ENCODE measurements around the gene AP1G2. TPM values are rescaled to one million over a fixed set of nuclear protein-coding genes. Genes with fewer than 3 reads are reported as not detected.

The AP1G2 gene
- total and polyA plus RNA-seq, 2 of the 13 experiments (the other 11 are each of a cell fraction or from before 2014, with no cell fraction given): 96.9 to 611 TPM

GRCh38 chr14:23556700-23557440 lies 10.7 kb downstream of the AP1G2 start (continued):
- TF ChIP-seq REL (CRISPR knock-in tag; conservative IDR thresholded peaks at IDR 0.05) (0 out of 2 replicates have a peak, but pooled peaks have one; percentile 13), MXD3 (CRISPR knock-in tag; IDR thresholded peaks at IDR 0.05) (0 out of 2 replicates have a peak, but pooled peaks have one; percentile 17), ZNF605 (CRISPR knock-in tag; IDR thresholded peaks at IDR 0.05) (peak; percentile 43), MATR3 (CRISPR knock-in tag; IDR thresholded peaks at IDR 0.05) (0 out of 2 replicates have a peak, but pooled peaks have one; percentile 60), MEF2D (CRISPR knock-in tag; IDR thresholded peaks at IDR 0.05) (no peak), ZNF235 (CRISPR knock-in tag; IDR thresholded peaks at IDR 0.05; ENCODE audit: borderline replicate concordance) (peak; percentile 30), ASH2L (IDR thresholded peaks at IDR 0.05; ENCODE audit: insufficient read length, low read depth, low read length) (no peak), SKIL (CRISPR knock-in tag; IDR thresholded peaks at IDR 0.05; ENCODE audit: borderline replicate concordance) (peak; percentile 0; the same call in 1 of the 2 replicates), ZNF619 (CRISPR knock-in tag; IDR thresholded peaks at IDR 0.05) (peak; percentile 91; the same call in 1 of the 2 replicates), ZFP90 (CRISPR knock-in tag; IDR thresholded peaks at IDR 0.05; ENCODE audit: borderline replicate concordance) (0 out of 2 replicates have a peak, but pooled peaks have one; percentile 65), KLF13 (CRISPR knock-in tag; IDR thresholded peaks at IDR 0.05) (peak; percentile 48; the same call in 1 of the 2 replicates), ZNF709 (CRISPR knock-in tag; IDR thresholded peaks at IDR 0.05) (no peak), SNAI1 (CRISPR knock-in tag; IDR thresholded peaks at IDR 0.05; ENCODE audit: borderline replicate concordance) (peak; percentile 3; the same call in 1 of the 2 replicates), PREB (CRISPR knock-in tag; IDR thresholded peaks at IDR 0.05) (no peak), ZBTB14 (CRISPR knock-in tag; IDR thresholded peaks at IDR 0.05) (peak; percentile 41), REST (IDR thresholded peaks at IDR 0.05; ENCODE audit: borderline replicate concordance in 1 of 2, low read depth in 1 of 2, low read length in 2 of 2) (no peak), HNF4G (IDR thresholded peaks at IDR 0.05; ENCODE audit: borderline replicate concordance, low read depth, low read length) (no peak; the same call in 1 of the 2 replicates), HNF4G (CRISPR knock-in tag; IDR thresholded peaks at IDR 0.05; ENCODE audit: borderline replicate concordance, low read depth) (0 out of 2 replicates have a peak, but pooled peaks have one; percentile 38), GATAD1 (CRISPR knock-in tag; IDR thresholded peaks at IDR 0.05) (0 out of 2 replicates have a peak, but pooled peaks have one; percentile 40)
